ENCODE data around the gene EPS15.

DNA sequence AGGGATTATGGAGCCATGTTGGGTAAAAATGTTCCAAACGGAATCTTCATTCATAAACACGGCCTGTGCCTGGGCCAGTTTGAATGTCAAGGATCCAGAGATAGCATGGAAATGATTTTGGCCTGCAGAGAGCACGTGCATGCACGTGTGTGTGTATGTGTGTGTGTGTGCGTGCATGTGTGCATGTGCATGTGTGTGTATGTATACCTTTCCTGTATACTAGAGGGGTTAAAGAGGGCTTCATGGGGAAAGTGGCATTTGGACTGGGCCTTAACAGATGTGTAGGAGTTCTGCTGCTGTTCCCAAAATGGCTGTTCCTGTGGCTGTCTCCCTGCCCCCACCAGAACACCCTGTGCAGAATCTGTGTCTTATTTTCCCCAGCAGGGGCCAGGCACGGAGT lies 210.4 kb downstream of the EPS15 start:
- TF ChIP-seq, protein P1, sequence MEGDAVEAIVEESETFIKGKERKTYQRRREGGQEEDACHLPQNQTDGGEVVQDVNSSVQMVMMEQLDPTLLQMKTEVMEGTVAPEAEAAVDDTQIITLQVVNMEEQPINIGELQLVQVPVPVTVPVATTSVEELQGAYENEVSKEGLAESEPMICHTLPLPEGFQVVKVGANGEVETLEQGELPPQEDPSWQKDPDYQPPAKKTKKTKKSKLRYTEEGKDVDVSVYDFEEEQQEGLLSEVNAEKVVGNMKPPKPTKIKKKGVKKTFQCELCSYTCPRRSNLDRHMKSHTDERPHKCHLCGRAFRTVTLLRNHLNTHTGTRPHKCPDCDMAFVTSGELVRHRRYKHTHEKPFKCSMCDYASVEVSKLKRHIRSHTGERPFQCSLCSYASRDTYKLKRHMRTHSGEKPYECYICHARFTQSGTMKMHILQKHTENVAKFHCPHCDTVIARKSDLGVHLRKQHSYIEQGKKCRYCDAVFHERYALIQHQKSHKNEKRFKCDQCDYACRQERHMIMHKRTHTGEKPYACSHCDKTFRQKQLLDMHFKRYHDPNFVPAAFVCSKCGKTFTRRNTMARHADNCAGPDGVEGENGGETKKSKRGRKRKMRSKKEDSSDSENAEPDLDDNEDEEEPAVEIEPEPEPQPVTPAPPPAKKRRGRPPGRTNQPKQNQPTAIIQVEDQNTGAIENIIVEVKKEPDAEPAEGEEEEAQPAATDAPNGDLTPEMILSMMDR (IDR thresholded peaks at IDR 0.05) = no peak
- TF ChIP-seq EP300 (IDR thresholded peaks at IDR 0.05) (no peak), POLR2A (IDR thresholded peaks at IDR 0.05) (no peak)

Measured in tibial nerve (tissue), 4 donors.